Measurements from ENCODE around the gene POLR3GL.
"Not testable (repeated sequence)": the region's sequence is repeated elsewhere in the genome, so short reads cannot be mapped to it uniquely, and the experiment has no call there.

The POLR3GL gene

DNA sequence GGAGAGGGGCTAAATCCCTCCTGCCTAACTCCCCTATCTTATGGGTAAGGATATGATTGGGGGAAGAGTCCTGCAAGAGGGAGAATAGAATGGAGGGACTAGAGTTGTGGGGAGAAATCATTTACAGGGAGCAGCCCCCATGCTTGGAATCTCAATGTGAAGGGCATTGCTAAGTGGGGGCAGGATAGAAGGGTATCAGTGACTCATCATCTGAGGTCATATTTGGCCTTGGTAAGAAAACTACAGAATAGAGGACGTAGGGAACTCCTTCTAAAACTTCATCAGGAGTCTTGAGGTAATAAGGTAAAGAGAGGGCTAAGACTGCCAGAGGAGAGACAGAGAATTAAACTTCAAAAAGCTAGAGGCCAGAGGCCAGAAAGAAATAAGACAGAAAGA is 56.6 kb downstream of the POLR3GL start:
- DNase-seq (ENCODE audit: low spot score): no peak

DNA sequence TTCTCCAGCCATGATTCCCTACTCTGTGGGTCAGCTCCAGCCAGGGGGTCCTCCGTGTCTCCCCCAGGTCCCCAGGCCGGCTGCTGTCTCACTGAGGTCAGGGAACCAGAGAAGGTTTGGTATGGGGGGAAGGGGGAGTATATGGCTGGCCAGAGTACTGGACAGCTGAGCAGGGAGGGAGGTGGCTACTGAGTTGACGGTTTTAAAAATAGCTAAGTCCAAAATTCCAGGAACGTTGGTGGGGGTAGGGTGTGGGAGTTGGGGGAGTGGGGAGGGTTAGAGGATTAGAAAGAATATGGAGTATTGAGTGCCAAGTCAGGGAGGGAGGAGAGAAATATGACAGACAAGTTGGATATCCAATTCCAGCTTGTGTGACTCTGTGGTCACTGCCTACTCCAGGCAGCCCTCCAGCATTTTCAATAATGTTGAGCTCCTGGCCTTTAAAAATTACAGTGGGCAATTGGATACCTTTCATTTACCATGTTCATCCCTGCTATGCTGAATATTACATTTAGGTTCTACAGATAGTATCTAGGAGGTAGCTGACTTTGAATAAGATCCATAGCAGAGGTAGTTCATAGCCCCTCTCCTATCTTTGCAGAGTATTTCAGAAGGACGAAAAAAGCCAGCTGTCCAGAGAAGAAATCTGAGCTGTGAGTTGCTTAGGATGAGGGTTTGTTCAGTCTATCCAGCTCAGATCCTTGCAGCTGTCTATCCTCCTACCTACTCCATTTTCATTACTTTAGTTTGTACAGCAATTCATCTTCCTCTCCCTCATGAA is 57.3 kb downstream of the POLR3GL start, which contains the start of gene HJV:
Gene HJV, minus strand, starts transcription at position 114 of the 781 bp plus-strand sequence. CDS start 1,504 bp downstream, outside the sequence.
- no peak for DNase-seq (ENCODE audit: low spot score)

DNA sequence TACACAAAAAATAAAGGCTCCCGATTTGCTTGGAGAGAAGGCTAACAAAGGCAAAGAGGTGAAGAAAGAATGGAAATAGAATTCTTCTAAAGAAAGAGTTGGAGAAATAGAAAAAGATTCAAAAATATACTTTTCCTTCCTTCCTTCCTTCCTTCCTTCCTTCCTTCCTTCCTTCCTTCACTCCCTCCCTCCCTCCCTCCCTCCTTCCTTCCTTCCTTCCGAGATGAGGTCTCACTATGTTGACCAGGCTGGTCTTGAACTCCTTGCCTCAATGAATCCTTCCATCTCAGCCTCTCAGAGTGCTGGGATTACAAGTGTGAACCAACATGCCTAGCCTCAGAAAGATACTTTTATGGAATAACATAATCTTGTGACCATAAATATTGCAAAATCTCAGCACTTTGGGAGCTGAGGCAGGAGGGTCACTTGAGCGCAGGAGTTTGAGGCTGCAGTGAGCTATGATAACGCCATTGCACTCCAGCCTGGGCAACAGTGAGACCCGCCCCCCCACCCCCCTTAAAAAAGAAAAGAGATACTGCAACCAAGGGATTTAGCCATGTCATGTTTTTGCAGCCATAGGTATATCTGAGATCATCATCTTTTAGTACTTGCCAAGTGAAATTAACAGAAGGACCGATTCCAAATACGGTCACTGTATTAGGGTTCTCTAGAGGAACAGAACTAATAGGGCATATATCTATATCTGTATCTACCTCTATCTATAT is 58.1 kb downstream of the POLR3GL start:
- no peak for DNase-seq (ENCODE audit: low spot score)

- DNase-seq (ENCODE audit: low spot score): not testable (repeated sequence)
These were observed 61.5 kb downstream of the POLR3GL start for GRCh38 chr1:146025787-146026495.

DNA sequence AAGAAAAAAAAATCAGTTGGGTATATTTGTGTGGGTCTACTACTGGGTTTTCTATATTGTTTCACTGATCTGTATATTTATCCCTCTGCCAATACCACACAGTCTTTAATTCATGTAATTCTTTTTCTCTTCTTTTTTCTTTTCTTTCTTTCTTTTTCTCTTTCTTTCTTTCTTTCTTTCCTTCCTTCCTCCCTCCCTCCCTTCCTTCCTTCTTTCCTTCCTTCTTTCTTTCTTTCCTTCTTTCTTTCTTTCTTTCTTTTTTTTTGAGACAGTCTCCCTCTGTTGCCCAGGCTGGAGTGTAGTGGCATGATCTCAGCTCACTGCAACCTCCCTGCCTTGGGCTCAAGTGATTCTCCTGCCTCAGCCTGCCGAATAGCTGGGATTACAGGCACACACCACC is 62.2 kb downstream of the POLR3GL start:
- not testable (repeated sequence) for DNase-seq (ENCODE audit: low spot score)

All from hematopoietic multipotent progenitor cell treated with erythropoietin and hydrocortisone succinate and interleukin-3 and kit ligand, for 17 days (in vitro differentiated cells).